Inflammatory macrophage treated with lipopolysaccharide for 4 hours (primary cell): ENCODE data around the gene HK2.
"Not testable (repeated sequence)": the region's sequence is repeated elsewhere in the genome, so short reads cannot be mapped to it uniquely, and the experiment has no call there.

Experiments used
- DNase-seq: peaks from one replicate; pipeline ENCODE4 v3.0.0-alpha.2; 2020

The HK2 gene

DNA sequence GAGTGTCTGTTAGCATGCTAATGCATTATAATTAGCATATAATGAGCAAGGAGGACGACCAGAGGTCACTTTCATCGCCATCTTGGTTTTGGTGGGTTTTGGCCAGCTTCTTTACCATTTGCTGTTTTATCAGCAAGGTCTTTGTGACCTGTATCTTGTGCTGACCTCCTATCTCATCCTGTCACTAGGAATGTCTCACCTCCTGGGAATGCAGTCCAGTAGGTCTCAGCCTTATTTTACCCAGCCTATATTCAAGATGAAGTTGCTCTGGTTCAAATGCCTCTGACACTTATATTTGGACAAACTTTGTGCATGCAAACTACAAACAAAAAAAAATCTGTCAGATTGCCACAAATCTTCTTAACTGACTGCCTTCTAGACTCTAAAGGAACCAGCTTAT, 66.3 kb downstream of the HK2 start:
- not testable (repeated sequence) for DNase-seq

DNA sequence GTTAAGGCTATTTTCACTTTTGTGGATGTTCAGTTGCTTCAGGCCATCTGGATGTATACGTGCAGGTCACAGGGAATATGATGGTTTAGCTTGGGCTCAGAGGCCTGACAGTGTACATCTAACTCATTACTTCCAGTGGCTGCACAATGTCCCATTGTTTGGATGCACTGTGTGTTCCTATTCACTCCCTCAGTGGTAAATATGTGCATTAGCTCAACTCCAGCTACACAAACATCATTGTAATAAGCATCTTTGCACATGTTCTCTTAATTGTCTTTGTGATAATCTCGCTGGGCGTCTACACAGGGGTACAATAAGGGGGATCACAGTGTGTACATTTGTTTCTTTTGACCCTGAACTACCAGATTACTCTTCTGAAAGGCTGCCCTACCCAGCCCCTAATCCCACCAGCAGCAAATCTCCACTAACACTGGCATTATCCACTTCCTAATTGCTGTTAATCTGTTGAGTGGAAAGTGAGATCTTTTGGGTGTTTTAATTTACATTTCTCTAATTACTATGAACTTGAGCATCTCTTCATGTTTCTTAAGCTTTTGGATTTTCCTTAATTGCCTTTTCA, 68.4 kb downstream of the HK2 start:
- no peak for DNase-seq

DNA sequence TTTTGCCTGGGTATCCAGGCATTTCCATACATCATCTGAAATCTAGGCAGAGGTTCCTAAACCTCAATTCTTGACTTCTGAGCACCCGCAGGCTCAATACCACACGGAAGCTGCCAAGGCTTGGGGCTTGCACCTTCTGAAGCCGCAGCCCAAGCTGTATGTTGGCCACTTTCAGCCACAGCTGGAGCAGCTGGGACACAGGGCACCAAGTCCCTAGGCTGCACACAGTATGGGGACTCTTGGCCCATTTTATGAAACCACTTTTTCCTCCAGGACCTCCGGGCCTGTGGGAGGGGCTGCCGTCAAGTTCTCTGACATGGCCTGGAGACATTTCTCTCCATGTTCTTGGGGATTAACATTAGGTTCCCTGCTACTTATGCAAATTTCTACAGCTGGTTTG, 72.5 kb downstream of the HK2 start:
- DNase-seq = no peak

DNA sequence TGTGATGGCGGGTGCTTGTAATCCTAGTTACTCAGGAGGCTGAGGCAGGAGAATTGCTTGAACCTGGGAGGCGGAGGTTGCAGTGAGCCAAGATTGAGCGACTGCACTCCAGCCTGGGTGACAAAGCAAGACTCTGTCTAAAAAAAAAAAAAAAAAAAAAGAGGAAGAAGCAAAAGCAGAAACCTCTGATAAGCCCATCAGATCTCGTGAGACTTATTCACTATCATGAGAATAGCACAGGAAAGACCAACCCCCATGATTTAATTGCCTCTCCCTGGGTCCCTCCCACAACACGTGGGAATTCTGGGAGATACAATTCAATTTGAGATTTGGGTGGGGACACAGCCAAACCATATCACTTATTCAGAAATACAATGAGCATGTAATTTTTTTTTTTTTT, 73.6 kb downstream of the HK2 start:
- peak; percentile 28 for DNase-seq

DNA sequence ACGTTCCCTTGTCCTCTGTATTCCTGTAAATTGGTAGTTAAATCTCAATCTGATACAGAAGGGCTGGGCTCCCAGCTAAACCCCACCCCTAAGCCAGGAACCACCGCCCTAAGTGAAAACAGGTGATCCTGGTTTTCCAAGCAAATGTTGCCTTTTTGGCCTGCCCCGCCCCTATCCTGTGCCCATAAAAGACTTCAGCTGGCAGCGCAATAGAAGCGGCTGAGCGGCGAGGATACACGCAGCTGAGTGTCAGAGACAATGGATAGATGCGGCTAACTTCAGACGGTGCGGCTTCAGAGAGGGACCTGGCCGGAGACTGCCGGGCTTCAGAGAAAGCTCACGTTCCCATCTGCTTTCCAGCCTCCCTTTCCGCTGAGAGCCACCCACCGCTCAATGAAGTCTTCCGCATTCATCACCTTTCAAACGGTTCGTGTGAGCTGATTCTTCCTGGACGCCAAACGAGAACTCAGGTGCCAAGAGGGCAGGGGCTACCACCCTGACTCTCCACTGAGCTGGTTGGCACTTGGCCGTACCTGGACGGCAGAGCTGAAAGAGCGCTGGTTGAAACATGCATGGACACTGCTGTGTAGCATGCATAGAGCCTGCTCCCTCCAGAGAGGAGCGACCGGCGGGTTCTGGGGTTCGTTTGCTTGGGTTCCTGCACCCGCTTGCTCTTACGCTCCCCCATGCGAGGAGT, 75.0 kb downstream of the HK2 start:
- no peak for DNase-seq

DNA sequence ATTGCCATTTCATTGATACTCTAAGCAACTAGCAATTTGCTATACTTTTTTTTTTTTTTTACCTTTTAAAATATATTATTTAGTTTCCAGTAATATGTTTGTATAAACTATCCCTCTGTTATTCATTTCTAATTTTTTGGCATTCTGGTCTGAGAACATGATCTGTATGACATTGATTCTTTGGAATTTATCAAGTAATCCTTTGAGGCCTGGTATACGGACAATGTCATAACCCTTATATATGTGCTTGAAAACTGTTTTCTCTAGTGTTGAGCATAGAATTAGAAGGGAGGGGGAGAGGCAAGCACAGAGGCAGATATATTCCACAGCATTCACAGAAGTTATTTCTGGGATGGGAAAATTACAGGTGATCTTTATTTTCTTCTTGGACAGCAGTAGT, 76.3 kb downstream of the HK2 start:
- no peak for DNase-seq

DNA sequence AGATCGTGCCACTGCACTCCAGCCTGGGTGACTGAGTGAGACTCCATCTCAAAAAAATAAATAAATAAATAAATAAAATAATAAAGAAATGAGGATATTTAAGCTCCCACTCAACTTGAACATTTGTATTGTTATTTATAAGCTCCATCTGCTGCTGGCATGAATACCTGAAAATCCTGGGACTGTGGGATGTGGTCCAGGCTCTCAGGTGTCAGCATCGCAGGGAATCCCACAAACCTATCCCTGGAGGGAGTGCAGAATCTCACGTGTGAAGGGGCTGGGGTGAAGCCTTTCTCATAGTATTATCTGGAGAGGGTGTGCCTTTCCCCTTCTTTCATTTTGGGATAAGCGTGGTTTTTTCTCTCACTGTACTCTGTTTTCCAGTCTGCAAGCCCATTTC, 77.1 kb downstream of the HK2 start:
- no peak for DNase-seq

DNA sequence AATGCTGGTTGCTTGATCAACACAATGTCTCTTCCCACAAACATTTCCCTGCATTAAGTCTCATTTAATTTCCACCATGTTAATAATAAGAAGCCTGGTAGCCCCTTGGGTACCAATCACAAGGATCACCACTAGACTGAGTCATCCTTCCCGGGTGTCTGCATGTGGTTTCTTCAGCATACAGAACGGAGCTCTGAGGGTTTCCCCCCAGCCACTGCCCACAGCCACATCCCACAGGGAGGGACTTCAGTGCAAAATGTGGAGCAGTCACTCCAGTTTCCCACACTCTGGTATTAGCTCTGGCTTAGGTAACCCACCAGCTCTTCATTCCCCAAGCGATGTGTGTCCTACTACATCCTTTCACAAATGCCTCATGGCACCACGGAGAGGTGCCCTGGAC, 81.8 kb downstream of the HK2 start:
- DNase-seq = peak; percentile 28

DNA sequence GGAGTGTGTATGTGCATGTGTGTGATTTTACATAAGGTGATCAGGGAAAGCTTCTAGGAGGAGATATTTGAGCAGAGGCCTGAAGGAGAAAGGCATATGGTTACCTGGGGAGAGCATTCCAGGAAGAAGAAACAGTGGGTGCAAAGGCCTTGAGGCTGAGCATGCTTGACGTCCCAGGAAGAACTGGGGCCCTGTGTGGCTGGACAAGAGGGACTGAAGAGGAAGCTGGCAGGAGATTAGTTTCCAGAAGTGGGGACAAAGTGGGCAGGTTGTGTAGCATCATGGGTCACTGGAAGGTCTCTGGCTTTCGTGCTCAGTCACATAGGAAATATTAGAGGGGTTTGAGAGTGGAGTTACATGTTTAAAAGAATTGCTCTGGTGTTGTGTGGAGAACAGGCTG, 82.5 kb downstream of the HK2 start:
- DNase-seq = no peak

DNA sequence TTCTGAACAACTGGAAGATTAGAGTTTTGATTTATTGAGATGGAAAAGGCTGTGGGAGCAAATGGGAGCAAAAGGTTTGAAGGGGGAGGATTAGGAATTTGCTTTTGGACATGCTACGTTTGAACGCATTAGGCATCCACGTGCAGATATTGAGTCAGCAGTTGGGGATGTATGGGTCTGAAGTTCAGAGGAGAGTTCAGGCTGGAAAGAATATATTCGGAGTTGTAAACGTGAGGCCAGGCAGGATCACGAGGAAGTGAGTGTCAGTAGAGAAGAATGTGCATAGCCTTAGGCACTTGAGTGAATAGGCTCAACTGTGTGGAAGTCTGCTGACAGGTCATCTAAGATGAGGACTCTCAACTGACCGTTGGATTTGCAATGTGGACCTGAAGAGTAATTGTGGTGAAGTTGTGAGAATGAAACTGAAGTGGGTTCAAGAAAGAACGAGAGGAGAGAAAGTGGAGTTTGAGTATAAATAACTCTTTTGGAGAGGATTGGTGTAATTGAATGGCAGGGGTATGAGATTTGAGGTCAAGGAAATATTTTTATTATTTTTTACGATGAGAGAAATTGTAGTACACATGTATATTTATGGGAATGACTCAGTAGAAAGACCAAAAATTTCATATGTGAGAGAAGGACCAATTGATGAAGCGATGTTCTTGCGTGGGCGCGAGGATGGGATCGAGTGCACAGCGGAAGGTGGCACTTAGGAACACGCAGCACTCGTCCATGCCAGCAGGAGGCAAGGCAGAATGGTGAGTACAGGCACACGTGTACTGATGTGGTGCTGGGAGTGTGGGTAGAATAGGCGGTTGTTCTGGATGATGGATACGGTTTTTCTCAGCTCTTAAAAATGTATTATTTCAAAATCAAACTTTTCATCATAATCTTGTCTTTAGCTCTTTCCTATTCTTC, 84.0 kb downstream of the HK2 start:
- DNase-seq = no peak

DNA sequence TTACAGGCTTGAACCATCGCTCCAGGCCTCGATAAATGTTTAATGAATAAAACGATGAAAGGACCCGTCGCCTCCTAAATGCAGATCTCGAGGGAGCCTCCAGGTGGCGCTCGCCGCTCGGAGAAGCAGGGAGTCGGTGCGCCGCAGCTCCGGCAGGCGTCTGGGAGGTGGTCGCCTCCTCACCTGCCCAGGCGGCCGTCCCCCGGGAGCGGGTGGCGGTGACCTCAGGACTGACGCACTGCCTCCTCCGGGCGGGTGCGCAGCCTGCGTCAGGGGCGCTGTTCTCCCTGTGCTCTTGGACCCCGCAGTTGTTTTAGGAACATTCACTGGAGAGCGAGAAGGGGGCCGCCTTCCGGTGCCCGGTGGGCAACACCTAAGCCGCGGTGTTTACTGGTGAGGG, 85.9 kb downstream of the HK2 start:
- peak; percentile 47 for DNase-seq

DNA sequence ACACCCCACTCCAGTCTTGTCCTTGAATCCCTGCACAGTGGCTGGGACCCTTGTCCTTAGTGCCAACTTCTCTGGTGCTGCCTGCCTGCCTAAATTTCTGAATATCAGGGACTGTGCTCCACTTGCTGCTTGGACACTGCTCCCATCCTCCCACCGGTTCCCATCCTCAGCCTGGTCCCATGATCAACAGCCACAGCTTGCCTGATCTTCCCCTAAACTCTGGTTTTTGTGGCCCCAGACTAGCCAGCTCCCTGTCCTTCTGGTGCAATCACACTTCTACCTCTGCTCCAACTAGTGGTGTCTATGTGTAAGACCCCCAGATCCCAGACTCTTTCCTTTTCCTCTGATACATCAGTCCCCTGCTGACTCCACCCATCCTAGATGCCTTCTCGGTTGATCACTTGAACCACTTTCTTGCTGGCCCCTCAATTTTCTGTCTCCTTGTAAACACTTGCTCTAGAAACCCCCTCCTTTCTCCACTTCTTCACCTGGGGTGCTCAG, 87.4 kb downstream of the HK2 start:
- DNase-seq = no peak

DNA sequence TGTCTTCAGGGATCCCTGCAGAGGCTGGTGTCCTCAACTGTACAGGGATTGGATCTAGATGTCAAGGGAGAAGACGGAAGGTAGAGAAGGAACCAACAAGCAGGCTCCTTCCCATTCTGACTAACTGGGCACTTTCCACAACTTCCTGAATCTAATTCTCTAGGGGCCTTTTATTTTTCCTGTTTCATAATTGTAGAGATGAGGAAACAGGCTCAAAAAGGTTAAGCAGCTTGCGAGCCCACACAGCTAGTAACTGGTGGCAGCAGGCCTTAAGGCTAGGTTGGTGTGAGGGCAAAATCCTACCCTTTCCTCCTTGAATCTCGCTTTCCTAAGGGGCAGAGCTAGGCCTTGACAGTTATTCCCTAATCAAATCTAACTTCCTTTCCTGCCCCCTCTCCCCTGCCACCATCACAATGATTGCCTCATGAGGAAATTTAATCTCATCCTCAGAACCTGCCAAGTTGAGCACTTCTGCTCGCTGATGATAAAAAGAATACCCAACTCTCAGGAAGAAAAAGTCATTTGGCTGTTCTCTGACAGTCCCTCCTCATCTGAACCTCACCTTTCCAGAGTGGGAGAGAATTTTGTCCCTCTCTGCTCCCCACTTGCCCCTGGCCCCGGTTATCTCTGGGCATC, 88.8 kb downstream of the HK2 start:
- peak; percentile 88 for DNase-seq

DNA sequence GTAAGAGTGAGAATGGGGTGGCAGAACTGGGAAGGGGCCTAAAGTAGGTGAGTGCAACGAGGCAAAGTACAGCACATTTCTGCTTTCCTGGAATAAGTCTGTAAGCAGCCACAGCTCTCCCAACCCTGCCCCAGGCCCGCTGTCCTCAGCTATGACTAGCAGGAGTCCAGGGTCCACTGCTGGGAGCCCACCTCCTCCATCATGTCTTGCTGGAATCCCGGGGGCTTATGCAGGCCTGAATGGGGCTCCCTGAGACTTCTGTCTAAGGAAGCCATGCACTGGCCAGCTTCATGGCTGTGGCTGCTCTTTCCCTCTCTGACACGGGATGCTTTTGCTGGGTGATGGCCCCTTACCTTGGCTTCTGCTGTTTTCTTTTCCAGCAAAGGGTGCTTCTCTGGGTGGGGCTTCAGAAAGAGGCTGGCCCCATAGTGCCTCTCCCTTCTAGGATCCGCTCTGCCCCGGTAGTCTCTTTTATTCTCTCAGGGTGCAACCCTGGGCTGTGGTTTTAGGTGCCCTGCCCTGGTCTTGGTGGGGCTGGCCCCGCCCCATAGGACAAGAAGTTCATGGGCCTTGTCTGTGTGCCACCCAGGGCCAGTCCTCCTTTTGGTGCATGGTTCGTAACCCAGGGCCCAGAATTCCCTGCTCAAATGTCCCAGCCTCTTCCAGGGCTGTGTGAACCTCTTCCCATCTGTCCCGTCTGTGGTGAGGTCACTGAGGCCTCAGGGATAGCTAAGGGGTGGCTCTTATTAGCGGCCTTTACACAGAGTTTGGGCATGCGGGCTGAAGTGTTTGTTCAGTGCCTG, 90.7 kb downstream of the HK2 start:
- DNase-seq = no peak

DNA sequence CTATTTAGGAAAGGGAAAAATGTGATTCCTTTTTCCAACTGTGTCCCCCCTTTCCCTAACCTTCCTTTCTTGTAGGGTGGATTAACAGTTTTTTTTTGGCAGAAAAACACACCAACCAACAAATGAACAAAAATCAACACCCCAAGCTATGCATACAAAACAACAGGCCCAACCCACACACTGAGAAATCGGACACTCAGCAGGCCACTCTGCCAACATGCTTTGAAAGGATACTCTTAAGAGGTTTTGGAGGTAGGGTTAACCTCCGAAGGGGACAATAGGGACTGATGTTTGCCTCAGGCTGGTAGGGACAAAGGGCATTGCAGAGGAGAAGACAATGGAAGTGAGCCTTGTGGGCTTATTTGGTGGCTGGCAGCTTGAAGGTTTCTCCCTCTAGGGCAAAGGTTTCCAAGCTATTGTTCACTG, 91.4 kb downstream of the HK2 start:
- DNase-seq = no peak

DNA sequence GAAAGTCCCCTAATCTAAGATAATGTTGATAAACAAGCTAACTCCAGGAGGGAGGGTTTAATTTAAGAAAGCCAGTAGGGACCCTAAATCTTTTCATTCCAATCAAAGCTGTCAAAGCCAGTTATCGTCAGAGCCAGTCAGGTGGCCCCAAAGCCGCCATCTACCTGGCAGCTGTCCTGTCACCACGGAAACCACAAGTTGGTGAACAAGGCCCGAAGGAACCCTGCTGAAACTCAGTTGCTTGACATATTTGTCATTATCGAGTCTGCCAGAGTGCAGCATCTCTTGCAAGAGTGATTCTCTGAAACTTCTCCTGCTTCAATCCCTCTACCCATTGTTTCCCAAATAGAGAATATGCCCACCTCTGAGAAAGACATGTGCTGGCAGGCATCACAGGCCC, 93.7 kb downstream of the HK2 start:
- no peak for DNase-seq

DNA sequence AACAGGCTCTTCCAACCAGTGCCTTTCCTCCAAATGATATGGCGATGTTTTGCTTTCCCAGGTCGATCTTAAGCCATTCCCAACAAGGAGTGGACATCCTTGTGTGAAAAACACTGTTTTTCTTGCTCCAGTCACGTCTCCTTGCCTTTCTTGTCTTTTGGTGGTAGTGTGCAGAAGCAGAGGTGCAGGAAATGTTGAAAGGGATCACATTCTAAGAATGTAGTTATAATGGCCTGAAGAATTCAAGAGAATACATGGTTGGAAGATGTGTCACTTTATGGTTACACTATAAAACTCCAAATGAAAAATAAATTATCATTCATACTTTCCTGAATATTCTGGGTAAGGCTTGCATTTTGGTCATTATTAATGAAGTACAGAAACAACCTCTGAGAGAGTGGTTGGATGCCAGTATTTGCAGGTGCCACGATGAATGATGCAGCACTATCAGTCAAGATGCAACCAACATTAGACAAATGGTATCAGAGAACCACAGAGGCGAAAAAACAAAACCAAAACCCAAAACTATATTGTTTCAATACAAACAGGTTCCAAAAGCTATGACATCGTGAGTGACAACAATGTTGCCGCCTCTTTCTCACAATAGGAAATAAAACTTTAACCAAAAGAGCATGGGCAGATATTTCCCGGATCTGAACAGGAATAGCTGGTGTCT, 97.0 kb downstream of the HK2 start:
- DNase-seq = no peak

DNA sequence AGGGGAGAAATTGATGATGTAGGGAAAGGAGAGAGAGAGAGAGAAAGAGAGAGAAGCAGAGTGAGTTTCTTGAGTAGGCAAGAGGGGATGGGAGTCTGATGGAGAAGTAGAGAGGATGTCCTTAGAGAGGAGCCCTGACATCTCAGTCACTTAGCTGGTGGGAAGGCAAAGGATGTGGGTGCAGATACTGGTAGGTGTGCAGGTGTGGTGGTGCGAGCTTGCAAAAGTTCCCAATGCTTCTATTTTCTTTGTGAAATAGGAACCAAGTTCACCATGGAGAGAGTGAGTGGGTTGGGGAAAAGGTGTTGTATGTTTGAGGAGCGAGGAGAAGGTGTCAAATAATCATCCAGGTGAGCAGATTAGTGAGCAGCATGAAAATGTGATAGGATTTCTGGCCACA, 98.0 kb downstream of the HK2 start:
- no peak for DNase-seq

DNA sequence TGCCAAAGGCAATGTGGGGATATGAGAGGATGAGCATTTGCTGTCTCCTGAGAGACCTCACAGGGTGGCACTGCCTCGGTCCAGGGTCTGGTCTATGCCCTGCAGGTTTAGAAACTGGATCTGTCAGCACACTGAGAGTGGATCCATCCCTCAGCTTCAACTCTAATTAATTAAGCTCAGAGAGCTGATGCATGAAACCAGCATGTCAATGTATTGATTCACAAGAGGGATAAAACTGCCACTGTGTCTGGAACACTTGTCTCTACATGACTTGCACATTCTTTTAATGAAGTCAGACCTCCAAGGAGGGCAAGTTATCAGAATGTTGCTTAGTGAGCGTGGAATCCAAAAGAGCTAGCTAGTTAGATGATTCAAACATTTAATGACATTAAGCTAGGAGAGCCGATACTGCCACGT, 102.1 kb downstream of the HK2 start:
- DNase-seq = no peak

DNA sequence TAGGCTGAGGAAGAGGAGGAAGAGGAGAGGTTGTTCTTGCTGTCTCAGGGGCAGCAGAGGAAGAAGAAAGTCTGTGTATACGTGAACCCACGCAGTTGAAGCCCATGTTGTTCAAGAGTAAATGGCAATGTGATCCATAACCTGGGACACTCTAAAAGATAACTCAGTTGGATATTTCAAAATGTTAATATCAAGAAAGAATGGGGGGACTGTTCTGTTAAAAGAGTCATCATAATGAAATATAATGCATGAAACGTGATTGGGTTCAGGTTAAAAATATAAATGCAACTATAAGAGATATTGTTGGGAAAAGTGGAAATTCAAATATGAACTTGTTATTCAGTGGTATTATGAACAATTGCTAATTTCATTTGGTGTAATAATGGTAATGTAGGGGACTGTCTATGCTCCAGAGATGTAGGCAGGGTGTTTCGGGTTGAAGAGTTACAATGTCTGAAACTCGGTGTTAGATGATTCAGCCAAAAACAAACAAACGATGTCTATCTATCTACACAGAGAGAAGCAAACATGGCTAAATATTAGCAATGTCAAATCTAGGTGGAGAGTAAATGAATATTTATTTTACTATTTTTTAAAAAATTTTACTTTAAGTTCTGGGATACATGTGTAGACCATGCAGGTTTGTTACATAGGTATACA, 103.4 kb downstream of the HK2 start:
- DNase-seq = no peak

DNA sequence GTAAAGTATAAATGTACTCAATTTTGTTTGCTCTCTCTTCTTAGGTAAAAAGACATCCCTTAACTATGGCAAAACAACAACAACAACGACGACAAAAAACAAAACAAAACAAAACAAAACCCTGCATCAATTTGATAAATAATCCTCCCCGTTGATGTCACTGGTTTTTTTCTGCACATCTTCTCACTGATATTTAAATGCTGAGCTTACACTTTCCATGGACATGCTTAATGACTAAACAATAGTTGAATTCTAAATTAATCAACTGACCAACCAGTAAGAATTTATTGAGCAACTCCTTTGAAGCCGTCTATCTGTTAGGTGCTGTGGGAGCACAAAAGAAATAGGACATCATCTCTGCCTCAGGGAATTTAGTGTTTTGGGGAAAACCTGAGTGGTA, 104.3 kb downstream of the HK2 start:
- DNase-seq = no peak
